ENCODE measurements around the gene GNAZ.

DNA sequence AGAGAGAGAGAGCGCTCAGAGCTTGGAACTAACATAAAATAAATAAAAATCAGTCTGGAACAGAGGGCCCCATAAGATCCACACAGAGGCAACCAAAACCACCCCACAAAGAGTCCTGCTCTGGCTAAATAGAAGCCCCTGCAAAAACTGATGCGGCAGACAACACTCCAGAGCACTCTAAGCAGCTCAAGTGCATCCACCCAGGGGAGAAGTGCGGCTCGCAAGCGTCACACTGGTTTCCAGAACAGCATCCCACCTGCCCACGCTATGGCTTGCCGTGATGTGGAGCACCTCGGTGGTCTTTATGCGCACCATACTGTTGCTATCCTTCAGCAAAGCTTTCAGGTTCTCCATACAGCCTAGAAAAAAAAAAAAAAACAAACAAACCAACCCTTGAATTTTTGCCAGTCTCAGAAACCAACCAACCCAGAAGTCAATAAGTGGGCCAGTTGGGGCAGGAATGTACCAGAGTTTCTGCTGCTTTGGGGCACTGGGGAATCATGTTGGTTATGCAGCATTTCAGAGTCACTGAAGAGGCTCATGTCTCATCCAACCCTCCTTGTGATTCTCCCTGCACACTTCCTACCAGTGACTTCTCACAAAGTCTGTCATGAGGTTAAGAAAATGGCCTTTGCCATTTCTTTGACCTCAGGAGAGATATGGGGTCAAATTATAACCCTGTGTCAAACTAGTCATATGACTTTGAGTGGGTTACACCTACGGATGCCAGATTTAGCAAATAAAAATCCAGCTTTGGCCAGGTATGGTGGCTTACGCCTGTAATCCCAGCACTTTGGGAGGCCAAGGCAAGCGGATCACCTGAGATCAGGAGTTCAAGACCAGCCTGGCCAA lies 68.5 kb downstream of the GNAZ start:
- TF ChIP-seq, protein P1, sequence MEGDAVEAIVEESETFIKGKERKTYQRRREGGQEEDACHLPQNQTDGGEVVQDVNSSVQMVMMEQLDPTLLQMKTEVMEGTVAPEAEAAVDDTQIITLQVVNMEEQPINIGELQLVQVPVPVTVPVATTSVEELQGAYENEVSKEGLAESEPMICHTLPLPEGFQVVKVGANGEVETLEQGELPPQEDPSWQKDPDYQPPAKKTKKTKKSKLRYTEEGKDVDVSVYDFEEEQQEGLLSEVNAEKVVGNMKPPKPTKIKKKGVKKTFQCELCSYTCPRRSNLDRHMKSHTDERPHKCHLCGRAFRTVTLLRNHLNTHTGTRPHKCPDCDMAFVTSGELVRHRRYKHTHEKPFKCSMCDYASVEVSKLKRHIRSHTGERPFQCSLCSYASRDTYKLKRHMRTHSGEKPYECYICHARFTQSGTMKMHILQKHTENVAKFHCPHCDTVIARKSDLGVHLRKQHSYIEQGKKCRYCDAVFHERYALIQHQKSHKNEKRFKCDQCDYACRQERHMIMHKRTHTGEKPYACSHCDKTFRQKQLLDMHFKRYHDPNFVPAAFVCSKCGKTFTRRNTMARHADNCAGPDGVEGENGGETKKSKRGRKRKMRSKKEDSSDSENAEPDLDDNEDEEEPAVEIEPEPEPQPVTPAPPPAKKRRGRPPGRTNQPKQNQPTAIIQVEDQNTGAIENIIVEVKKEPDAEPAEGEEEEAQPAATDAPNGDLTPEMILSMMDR (IDR thresholded peaks at IDR 0.05): no peak
- TF ChIP-seq POLR2A (IDR thresholded peaks at IDR 0.05): no peak

Data from ovary (tissue), 3 donors.